CD4-positive, alpha-beta T cell treated with Interferon alpha-2 for 1 hour (primary cell): ENCODE measurements around the gene NACC1.

Experiments used
- DNase-seq, 2 donors: peaks; one replicate each; pipeline ENCODE4 v3.0.0-alpha.2; 2020 to 2022

NACC1 gene

GRCh38 chr19:13100841-13101589, 17.0 kb upstream of the NACC1 start:
- no peak for DNase-seq

GRCh38 chr19:13101590-13102415, 16.3 kb upstream of the NACC1 start:
- no peak for DNase-seq

- no peak for DNase-seq
These were observed 15.7 kb upstream of the NACC1 start for GRCh38 chr19:13102416-13102665.

- DNase-seq: peak; percentile 51 to 74
These were observed 15.1 kb upstream of the NACC1 start, which contains the start of gene LYL1 for GRCh38 chr19:13102666-13103580. Gene LYL1 (minus strand): TSS chr19:13102858. CDS start chr19:13101171, 1,687 bp downstream.

GRCh38 chr19:13103581-13104359, 14.3 kb upstream of the NACC1 start:
- no peak for DNase-seq

GRCh38 chr19:13104360-13104847, 13.7 kb upstream of the NACC1 start:
- peak; percentile 71 to 89 for DNase-seq

GRCh38 chr19:13104848-13105711, 13.0 kb upstream of the NACC1 start:
- DNase-seq: peak; percentile 46 to 47

- DNase-seq: no peak
These were observed 8.5 kb upstream of the NACC1 start for GRCh38 chr19:13109361-13110098.

GRCh38 chr19:13110099-13110610, 7.9 kb upstream of the NACC1 start:
- DNase-seq: no peak

GRCh38 chr19:13112555-13112954, 5.5 kb upstream of the NACC1 start:
- DNase-seq: no peak

GRCh38 chr19:13115936-13116281, 2.2 kb upstream of the NACC1 start:
- no peak for DNase-seq

- peak; percentile 86 to 91 for DNase-seq
These were observed 1.5 kb upstream of the NACC1 start, which contains the start of gene TRMT1 for GRCh38 chr19:13116282-13117175. Gene TRMT1 (minus strand): TSS chr19:13116740. CDS start chr19:13116399, 341 bp downstream.

- DNase-seq: no peak
These were observed 790 bp upstream of the NACC1 start for GRCh38 chr19:13117176-13117771.

- peak in 1 of 2 donors; percentile 45 for DNase-seq
These were observed 545 bp downstream of the NACC1 start for GRCh38 chr19:13118424-13119193.

- DNase-seq: no peak
These were observed 1.6 kb downstream of the NACC1 start for GRCh38 chr19:13119627-13120026.

GRCh38 chr19:13120031-13120430, 2.0 kb downstream of the NACC1 start:
- no peak for DNase-seq

GRCh38 chr19:13120817-13121216, 2.8 kb downstream of the NACC1 start:
- no peak for DNase-seq
